GM10266 (cell line): ENCODE results near the gene DUSP16.

Experiments used
- DNase-seq: peaks from one replicate; pipeline ENCODE4 v3.0.0; 2012; ENCODE audit errors: extremely low spot score
- TF ChIP-seq, protein P1 (sequence below): IDR thresholded peaks from 2 replicates; pipeline ENCODE4 v1.5.1; 2012; ENCODE audit warnings: mild to moderate bottlenecking, low read depth; ENCODE audit not compliant: control insufficient read depth, insufficient read depth; ENCODE audit errors: missing control alignments

The DUSP16 gene

DNA sequence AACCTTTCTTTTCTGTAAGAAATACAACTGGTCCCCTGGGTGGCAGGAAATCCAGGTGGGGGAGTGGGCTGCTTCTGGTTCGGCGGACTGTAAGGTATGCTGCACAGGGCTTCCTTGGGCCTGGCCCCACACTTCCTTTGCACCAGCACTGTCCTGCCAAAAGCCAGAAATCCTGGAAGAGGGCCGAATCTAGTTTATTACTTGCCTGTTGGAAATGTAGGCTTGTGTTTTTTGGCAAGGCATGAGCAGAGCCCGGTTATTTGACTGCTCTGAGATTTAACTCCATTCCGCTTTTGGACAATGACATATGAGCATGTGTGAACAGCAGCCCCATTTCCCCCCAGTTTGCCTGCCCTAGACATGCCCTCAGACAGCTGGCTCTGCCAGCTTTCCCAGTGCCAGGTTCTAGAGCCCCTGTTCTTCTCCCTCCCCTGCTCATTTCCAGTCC lies 119.2 kb downstream of the DUSP16 start:
- no peak for DNase-seq

GRCh38 chr12:12442548-12443071 lies 120.1 kb downstream of the DUSP16 start:
- DNase-seq, result no peak
- TF ChIP-seq, protein P1, sequence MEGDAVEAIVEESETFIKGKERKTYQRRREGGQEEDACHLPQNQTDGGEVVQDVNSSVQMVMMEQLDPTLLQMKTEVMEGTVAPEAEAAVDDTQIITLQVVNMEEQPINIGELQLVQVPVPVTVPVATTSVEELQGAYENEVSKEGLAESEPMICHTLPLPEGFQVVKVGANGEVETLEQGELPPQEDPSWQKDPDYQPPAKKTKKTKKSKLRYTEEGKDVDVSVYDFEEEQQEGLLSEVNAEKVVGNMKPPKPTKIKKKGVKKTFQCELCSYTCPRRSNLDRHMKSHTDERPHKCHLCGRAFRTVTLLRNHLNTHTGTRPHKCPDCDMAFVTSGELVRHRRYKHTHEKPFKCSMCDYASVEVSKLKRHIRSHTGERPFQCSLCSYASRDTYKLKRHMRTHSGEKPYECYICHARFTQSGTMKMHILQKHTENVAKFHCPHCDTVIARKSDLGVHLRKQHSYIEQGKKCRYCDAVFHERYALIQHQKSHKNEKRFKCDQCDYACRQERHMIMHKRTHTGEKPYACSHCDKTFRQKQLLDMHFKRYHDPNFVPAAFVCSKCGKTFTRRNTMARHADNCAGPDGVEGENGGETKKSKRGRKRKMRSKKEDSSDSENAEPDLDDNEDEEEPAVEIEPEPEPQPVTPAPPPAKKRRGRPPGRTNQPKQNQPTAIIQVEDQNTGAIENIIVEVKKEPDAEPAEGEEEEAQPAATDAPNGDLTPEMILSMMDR, result no peak

More for the DNA sequence above, 119.2 kb downstream of the DUSP16 start:
- TF ChIP-seq, protein P1, result no peak

DNA sequence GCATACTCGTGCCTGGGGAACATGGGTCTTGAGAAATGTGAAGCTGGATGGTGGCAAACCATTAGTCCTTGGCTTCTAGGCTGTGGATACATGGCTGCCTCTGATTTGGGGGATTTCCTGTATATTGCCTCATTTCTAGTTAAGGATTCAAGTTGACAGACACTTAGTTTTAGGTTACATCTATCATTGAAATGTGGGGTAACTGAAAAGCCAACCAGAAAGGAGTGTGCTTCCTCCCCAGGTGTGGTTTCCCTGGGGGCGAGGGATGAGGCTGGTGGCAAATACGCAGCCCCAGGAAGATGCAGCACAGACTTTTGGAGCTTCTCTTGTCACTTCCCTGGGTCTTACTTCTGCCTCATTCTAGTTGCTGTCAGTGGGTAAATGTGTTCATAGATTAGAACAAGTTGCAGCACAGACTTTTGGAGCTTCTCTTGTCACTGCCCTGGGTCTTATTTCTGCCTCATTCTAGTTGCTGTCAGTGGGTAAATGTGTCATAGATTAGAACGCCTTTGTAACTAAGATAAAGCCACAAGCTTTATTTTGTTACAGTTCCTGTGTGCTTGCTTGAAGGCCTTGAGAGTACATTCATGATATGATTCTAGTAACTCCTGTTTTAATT lies 120.7 kb downstream of the DUSP16 start:
- peak; percentile 36 for DNase-seq
- TF ChIP-seq, protein P1, result no peak

DNA sequence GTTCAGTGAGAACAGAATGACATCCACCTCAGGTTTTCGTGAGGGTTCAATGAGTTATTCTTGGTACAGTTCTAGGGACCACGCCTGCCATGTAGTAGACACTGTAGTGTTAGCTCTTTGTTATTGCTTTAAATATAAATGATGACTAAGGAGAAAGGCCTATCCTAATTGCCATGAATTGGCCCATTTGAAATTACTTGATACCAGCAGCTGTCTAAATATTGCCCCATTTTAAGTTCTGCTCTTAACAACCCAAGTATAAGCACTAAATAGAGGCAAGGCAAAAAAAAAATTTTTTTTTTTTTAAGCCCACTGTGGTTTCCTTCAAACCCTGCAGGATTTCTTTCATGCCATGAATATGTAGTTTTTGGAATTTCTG lies 121.2 kb downstream of the DUSP16 start:
- TF ChIP-seq, protein P1, result no peak
- DNase-seq, result no peak

DNA sequence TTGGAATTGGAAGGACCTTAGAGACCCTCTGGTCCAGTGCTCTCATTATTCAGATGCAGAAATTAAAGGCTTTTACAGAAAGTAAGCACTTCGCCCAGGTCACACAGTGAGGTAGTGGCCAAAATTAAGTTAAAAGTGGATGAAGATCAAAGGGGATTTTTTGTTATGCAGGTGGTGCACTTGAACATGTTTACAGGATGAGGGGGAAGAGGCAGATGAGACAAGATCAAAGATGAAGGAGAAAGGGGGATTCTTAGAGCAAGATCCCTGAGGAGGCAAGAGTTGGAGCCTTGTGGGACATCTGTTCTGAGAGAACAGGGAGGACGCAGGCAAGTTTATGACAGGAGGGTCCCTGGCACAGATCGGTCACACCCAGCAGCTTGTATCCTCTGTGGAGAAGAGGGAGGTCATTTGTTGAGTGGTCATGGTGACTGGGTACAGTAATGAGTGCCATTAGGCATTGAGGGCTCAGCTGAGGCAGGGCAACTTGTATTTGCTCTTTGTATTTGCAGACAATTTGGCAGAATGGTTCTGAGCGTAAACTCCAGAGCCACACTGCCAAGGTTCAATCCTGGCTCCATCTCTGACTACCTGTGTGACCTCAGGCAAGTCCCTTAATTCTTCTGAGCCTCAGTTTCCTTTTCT lies 121.8 kb downstream of the DUSP16 start:
- TF ChIP-seq, protein P1, result no peak
- no peak for DNase-seq

DNA sequence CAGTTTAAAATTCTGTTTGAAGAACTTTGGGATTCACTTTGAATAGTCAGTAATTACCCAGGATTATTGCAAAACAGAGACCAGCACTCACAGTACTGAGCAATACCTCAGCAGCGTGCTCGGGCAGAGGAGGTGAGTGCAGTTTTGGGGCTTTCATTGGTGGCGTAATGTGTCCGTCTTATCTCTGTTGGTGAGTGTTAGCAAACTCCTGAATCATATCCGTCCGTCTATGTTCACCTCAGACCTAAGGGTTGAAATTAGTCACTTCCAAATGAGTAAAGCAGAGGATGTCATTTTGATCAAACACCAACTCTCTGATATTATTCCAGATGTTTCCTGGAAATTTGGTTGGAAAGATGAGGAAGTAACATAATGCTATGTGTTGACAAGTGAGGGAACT lies 123.0 kb downstream of the DUSP16 start:
- no peak for DNase-seq

More for the DNA sequence above, 123.0 kb downstream of the DUSP16 start:
- TF ChIP-seq, protein P1, result no peak
